ENCODE results near the gene USP48.
"Not testable (repeated sequence)": the region's sequence is repeated elsewhere in the genome, so short reads cannot be mapped to it uniquely, and the experiment has no call there.

The USP48 gene

DNA sequence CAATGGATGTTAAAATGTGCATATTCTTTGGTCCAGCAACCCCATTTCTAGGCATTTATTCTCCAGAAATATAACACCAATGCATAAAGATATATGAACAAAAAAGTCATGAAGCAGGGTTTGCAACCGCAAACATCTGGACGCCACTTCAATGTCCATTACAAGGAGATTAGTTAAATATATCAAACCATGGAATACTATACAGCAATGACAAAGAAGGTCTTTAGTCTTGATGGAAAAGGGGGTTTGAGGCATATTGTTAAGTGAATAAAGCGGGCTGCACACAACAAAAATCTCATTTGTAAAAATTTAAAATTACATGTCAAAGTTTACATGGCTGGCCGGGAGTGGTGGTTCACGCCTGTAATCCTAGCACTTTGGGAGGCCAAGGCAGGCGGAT lies 145.4 kb downstream of the USP48 start:
- DNase-seq (ENCODE audit: low spot score), result no peak
- TF ChIP-seq, protein P1, sequence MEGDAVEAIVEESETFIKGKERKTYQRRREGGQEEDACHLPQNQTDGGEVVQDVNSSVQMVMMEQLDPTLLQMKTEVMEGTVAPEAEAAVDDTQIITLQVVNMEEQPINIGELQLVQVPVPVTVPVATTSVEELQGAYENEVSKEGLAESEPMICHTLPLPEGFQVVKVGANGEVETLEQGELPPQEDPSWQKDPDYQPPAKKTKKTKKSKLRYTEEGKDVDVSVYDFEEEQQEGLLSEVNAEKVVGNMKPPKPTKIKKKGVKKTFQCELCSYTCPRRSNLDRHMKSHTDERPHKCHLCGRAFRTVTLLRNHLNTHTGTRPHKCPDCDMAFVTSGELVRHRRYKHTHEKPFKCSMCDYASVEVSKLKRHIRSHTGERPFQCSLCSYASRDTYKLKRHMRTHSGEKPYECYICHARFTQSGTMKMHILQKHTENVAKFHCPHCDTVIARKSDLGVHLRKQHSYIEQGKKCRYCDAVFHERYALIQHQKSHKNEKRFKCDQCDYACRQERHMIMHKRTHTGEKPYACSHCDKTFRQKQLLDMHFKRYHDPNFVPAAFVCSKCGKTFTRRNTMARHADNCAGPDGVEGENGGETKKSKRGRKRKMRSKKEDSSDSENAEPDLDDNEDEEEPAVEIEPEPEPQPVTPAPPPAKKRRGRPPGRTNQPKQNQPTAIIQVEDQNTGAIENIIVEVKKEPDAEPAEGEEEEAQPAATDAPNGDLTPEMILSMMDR (IDR thresholded peaks at IDR 0.05; ENCODE audit: extremely low read depth, insufficient read depth, missing control alignments), result no peak
- in situ Hi-C loops (cut with MboI; ENCODE audit: low pct_unique_long_range_greater_than_20kb, low sequenced_read_pairs, unreplicated experiment), result no loop called here

DNA sequence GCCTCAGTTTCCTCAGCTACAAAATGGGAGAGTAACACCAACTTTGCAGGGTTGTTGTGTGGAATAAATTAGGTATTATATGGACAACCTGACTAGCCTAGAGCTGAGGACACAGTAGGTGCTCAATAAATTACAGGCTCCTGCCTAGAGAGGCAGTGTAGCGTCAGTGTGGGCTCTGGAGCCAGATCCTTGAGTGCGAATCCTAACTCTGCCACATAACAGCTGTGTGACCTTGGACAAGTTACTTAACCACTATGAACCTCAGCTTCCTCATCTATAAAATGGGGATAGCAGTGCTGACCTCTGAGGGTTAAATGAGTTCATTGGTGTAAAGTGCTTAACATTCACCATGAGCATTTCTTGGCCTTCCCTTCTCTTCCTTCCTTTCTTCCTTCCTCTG lies 146.9 kb downstream of the USP48 start:
- TF ChIP-seq, protein P1 (IDR thresholded peaks at IDR 0.05; ENCODE audit: extremely low read depth, insufficient read depth, missing control alignments), result no peak
- in situ Hi-C loops (cut with MboI; ENCODE audit: low pct_unique_long_range_greater_than_20kb, low sequenced_read_pairs, unreplicated experiment), result no loop called here
- no peak for DNase-seq (ENCODE audit: low spot score)

DNA sequence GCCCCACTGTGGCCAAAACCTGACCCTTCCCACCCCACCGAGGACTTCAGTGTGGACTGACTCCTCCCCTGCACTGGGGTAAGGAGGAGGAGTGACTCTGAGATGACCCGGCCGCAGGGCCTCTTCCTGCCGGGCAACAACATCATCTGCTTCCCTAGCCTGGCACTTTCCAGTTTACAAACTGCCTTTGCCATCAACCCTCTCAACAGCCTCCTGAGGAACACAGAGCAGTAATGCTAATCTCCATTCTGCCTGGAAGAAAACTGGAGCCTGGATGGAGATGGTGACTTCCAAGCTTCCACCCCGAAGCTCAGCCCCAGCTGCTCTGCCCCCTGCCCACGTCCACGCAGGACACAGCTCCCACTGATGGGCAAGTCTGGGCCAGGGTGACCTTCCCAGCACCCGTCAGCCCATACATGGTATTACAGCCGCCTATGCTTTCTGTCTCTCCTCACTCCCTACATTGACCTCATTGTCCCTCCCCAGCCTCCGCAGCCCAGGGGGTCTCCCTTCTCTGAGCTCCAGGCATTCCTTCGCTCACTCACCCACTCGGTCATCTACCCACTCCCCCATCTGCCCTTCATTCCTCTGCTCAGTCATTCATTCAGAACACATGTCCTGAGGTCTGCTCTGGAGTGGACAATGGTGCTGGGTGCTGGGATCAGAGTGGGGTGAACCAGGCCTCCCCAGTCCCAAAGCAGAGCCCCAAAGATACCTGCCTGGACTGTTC lies 148.0 kb downstream of the USP48 start:
- in situ Hi-C loops (cut with MboI; ENCODE audit: low pct_unique_long_range_greater_than_20kb, low sequenced_read_pairs, unreplicated experiment), result no loop called here
- TF ChIP-seq, protein P1 (IDR thresholded peaks at IDR 0.05; ENCODE audit: extremely low read depth, insufficient read depth, missing control alignments), result no peak
- DNase-seq (ENCODE audit: low spot score), result no peak

DNA sequence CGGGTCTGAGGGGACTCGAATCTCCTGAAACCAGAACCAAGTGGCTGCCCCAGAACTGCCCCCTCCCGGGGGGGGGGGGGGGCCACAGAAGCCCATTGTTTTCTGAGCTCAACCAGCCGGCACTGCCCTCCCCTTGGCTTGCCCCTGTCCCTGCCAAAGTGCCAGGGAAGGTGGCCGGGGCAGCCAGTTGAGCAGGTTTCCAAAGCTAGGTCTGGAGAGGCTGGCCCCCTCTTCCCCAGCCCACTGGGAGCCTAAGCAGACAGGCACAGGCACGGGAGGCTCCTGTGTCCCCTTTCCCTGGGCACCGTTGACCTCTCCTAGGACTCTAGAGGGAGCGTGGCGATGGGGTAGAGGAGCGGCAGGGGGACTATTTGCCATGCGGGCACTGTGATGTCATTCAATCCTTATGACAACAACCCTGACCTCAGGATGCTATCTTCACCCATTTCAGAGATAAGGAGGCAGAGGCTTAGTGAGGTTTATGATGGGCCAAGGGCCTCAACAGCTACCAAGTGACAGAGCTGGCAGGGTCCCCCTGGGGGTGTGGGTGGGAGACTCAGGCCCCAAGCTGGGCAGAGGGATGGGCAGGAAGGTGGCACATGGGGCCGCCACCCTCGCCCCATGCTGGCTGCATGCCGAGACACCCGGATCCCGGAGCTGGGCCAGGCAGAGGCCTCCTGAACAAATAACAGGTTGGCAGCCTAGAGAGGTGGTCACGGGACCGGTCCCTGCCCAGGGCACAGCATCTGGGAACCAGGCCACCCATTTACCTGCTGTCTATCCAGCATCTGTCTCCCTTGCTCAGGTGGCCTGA lies 148.8 kb downstream of the USP48 start:
- DNase-seq (ENCODE audit: low spot score), result no peak
- in situ Hi-C loops (cut with MboI; ENCODE audit: low pct_unique_long_range_greater_than_20kb, low sequenced_read_pairs, unreplicated experiment), result no loop called here
- TF ChIP-seq, protein P1 (IDR thresholded peaks at IDR 0.05; ENCODE audit: extremely low read depth, insufficient read depth, missing control alignments), result no peak

DNA sequence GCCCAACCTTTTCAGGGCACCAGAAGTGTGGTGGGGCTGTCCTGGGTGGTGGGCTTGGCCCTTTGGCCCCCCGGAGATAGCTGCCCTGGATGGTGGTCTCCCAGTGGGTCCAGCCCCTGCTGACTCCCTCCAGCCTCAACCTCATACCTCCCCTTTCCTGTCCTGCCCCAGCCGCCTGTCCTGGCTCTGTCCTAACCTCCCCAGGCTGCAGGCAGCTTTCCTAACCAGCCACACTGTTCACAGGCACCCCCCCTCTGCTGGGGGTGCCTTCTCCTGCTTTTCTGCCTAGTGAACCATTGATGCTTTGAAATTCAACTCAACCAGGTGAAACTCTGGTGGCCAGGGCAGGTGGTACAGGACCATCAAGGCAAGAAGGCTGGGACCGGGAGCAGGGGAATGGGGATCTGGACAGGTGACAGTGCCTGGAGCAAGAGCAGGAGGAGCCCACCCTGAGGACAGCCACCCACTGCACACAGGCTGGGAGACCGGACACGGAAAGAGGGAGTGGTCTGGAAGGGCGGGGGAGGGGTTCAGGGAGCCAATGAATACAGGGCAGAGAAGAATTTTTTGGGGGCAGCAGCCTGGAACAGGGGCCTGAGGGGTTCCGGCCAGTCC lies 149.7 kb downstream of the USP48 start:
- no peak for DNase-seq (ENCODE audit: low spot score)
- in situ Hi-C loops (cut with MboI; ENCODE audit: low pct_unique_long_range_greater_than_20kb, low sequenced_read_pairs, unreplicated experiment), result no loop called here
- TF ChIP-seq, protein P1 (IDR thresholded peaks at IDR 0.05; ENCODE audit: extremely low read depth, insufficient read depth, missing control alignments), result no peak

DNA sequence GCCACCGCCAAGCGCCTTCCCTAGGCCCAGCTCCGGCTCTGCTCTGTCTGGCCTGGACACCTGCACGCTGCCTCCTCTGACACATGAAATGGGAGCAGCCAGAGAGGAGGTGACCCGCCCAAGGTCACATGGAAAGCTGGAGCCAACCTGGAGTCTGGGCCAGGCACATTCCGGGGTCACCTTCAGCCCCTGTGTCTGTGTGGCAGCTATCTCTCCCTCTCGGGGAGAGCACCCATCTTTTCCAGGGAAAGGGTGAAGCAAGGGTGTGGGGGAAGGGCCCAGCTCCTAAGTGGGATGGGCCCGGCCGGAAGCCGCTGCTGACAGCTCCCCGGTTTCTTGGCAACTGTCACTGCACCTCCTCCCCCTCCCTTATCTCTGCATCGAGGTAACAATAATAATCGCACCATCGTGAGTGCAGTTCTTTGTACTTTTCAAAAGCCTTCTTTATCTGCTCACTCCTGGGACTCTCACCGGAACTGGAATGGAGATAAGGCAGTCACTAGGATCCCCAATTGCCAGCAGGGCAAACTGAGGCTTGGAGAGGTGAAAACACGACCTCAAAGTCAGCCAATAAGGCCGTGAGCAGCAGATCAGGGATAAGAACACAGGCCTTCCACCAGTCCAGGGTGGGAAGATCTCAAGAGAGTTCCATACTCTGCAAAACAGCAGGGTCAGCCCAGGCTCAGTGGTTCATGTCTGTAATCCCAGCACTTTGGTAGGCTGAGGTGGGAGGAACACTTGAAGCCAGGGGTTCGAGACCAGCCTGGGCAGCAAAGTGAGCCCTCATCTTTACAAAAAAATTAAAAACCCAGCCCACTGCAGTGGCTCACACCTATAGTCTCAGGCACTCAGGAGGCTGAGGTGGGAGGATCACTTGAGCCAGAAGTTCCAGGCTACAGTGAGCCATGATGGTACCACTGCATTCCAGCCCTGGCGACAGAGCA lies 150.7 kb downstream of the USP48 start:
- in situ Hi-C loops (cut with MboI; ENCODE audit: low pct_unique_long_range_greater_than_20kb, low sequenced_read_pairs, unreplicated experiment), result no loop called here

DNA sequence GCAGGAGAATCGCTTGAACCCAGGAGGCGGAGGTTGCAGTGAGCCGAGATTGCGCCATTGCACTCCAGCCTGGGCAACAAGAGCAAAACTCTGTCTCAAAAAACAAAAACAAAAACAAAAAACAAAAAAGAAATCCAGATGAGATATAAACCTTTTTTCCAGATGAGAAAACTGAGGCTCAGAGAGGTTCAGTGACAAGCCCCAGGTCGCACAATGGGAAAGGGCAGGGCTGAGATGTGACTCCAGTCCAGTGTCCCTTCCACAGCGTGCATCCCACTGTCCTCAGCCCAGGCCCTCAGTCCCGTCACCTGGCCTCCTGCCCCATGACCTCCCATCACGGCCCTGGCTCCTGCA lies 151.4 kb downstream of the USP48 start:
- in situ Hi-C loops (cut with MboI; ENCODE audit: low pct_unique_long_range_greater_than_20kb, low sequenced_read_pairs, unreplicated experiment); DNase-seq (ENCODE audit: low spot score): not testable (repeated sequence)

More for the DNA sequence above, 150.7 kb downstream of the USP48 start:
- DNase-seq (ENCODE audit: low spot score), result no peak
- TF ChIP-seq, protein P1 (IDR thresholded peaks at IDR 0.05; ENCODE audit: extremely low read depth, insufficient read depth, missing control alignments), result no peak

All from GM13977 (cell line).